Astrocyte (in vitro differentiated cells and primary cell): Measurements from ENCODE around the gene MTARC2.

ENCODE experiments used
- CTCF ChIP-seq: IDR thresholded peaks from 2 replicates; pipeline ENCODE4 v1.5.1; 2011; ENCODE audit warnings: low read depth, mild to moderate bottlenecking, inconsistent platforms, low read length, moderate library complexity; ENCODE audit not compliant: insufficient read depth
- EZH2 ChIP-seq: IDR thresholded peaks from 2 replicates; pipeline ENCODE4 v1.6.1; 2012; ENCODE audit warnings: mild to moderate bottlenecking, low read length, inconsistent platforms; ENCODE audit not compliant: insufficient read depth

- TF ChIP-seq CTCF, result no peak
- TF ChIP-seq EZH2, result no peak
Observed at GRCh38 chr1:220699044-220699443, 49.1 kb upstream of the MTARC2 start.
